Panc1 (cell line): Measurements from ENCODE around the gene GPRC5C. TPM values are rescaled to one million over a fixed set of nuclear protein-coding genes. Genes with fewer than 3 reads are reported as not detected.

Experiments
- ATAC-seq: fragments of 200-7000 bp; cut with Tn5 transposase; 2 replicates; pipeline ENCODE4 v1.9.1; 2020; ENCODE audit warnings: mild to moderate bottlenecking, moderate library complexity
- BruUV-seq: library from RNA; stranded (reverse); fragments of 400-500 nt; replicated peaks from 2 replicates; lab custom pipeline; 2021; lab: Mats Ljungman, UMichigan
- CTCF ChIA-PET: fragments of 300-600 bp; sonication (Branson Sonifier 250); formaldehyde crosslinking; loops from one replicate; lab custom pipeline; 2022; ENCODE audit warnings: antibody characterized with exemption; lab: Charles Lee
- POLR2A ChIA-PET: fragments of 300-600 bp; sonication (Branson Sonifier 250); formaldehyde crosslinking; loops from one replicate; lab custom pipeline; 2022; ENCODE audit warnings: antibody characterized with exemption; lab: Charles Lee
- DNase-seq: peaks from one replicate; pipeline ENCODE4 v3.0.0-alpha.2; 2010; ENCODE audit warnings: low read depth, low spot score
- H3K27ac ChIP-seq: 2 replicates; pipeline ENCODE4 v1.5.1; 2011; ENCODE audit warnings: mild to moderate bottlenecking, low read length, inconsistent platforms
- H3K27me3 ChIP-seq: fragments of 200-500 bp; sonication (Bioruptor generic); 2 replicates; pipeline ENCODE4 v1.6.0; 2014; ENCODE audit warnings: low read length, inconsistent platforms; ENCODE audit not compliant: control insufficient read depth, insufficient read depth
- H3K36me3 ChIP-seq: fragments of 200-500 bp; sonication (Bioruptor generic); 2 replicates; pipeline ENCODE4 v1.5.1; 2014; ENCODE audit warnings: inconsistent platforms, mild to moderate bottlenecking, low read length, moderate library complexity; ENCODE audit not compliant: control insufficient read depth, insufficient read depth
- H3K4me1 ChIP-seq: 2 replicates; pipeline ENCODE4 v1.5.1; 2011; ENCODE audit warnings: inconsistent platforms, mild to moderate bottlenecking, low read length, moderate library complexity; ENCODE audit not compliant: control insufficient read depth, insufficient read depth
- H3K4me3 ChIP-seq, 2 experiments: 2 replicates each; pipeline ENCODE4 v1.5.1; 2011 to 2012; ENCODE audit warnings: low read depth in 2 of 2, low read length in 2 of 2, mild to moderate bottlenecking in 2 of 2, inconsistent platforms in 1 of 2, moderate library complexity in 1 of 2
- H3K9me3 ChIP-seq: fragments of 200-500 bp; sonication (Bioruptor generic); 2 replicates; pipeline ENCODE4 v1.5.1; 2014; ENCODE audit warnings: low read depth, mild to moderate bottlenecking, inconsistent platforms, low read length, moderate library complexity; ENCODE audit not compliant: control insufficient read depth, insufficient read depth
- CTCF ChIP-seq: fragments of 450-650 bp; IDR thresholded peaks from 2 replicates; pipeline ENCODE4 v1.5.1; 2017; ENCODE audit warnings: mild to moderate bottlenecking
- POLR2AphosphoS5 ChIP-seq: IDR thresholded peaks from 2 replicates; pipeline ENCODE4 v1.6.1; 2012; ENCODE audit warnings: mild to moderate bottlenecking, low read depth, low read length, moderate library complexity
- REST ChIP-seq, 2 experiments: IDR thresholded peaks; 2 replicates each; pipeline ENCODE4 v1.6.1; 2011 to 2012; ENCODE audit warnings: low read depth in 2 of 2, control low read depth in 1 of 2, low read length in 1 of 2, mild to moderate bottlenecking in 1 of 2, moderate library complexity in 1 of 2; ENCODE audit not compliant: insufficient read depth in 1 of 2
- SIN3A ChIP-seq: IDR thresholded peaks from 2 replicates; pipeline ENCODE4 v1.6.1; 2012; ENCODE audit warnings: low read depth, mild to moderate bottlenecking, low read length, moderate library complexity, borderline replicate concordance; ENCODE audit not compliant: insufficient read depth
- TCF7L2 ChIP-seq: IDR thresholded peaks from 2 replicates; pipeline ENCODE4 v1.6.1; 2011; ENCODE audit warnings: mild to moderate bottlenecking, low read depth, low read length, inconsistent platforms
- in situ Hi-C: cut with HindIII; loops from 2 replicates; pipeline ENCODE4 v1.10.0; 2016; ENCODE audit warnings: low sequenced_read_pairs, low pct_unique_long_range_greater_than_20kb
- intact Hi-C: fragments of 100-400 bp; cut with micrococcal nuclease; formaldehyde crosslinking; loops from one replicate; pipeline ENCODE4 v1.10.0; 2022; ENCODE audit not compliant: unreplicated experiment
- total RNA-seq: library from RNA; stranded (reverse); gene quantifications from one replicate; pipeline ENCODE4 v1.2.1, GENCODE V29; 2021; ENCODE audit not compliant: unreplicated experiment

GPRC5C gene
- total RNA-seq, 1 experiment from 2014 or later: 57.1 TPM

GRCh38 chr17:74466111-74466827 lies 34.4 kb downstream of the GPRC5C start, which contains the start of gene CD300A:
Gene CD300A, plus strand, starts transcription at chr17:74466634. Its CDS starts 70 bp downstream, at chr17:74466704.
- intact Hi-C loops (no loop called here), in situ Hi-C loops (no loop called here)
- no TSS peak for BruUV-seq
- TF ChIP-seq TCF7L2 (no peak), CTCF (no peak), REST (IDR thresholded peaks at IDR 0.05; ENCODE audit: insufficient read depth in 1 of 2, low read depth in 2 of 2, low read length in 1 of 2) (no peak), SIN3A (no peak), POLR2AphosphoS5 (no peak)
- Histone ChIP-seq H3K27me3 (no peaks in the 10 kb centered on the region), H3K27ac (no peak within 1 kb of the TSS), H3K4me1 (no peaks in the 10 kb centered on the region), H3K9me3 (no peaks in the 10 kb centered on the region), H3K36me3 (no peaks in the 10 kb centered on the region), H3K4me3 (no peak within 1 kb of the TSS)
- ATAC-seq (peak; percentile 21; the same call in 1 of the 2 replicates), DNase-seq (no peak)
- CTCF ChIA-PET: no interaction called here
- POLR2A ChIA-PET: no interaction called here

- Histone ChIP-seq H3K9me3 (no peaks in the 10 kb centered on the region), H3K27ac (no peak overlapping the region), H3K4me3 (no peak overlapping the region), H3K27me3 (no peaks in the 10 kb centered on the region), H3K36me3 (no peaks in the 10 kb centered on the region), H3K4me1 (no peaks in the 10 kb centered on the region)
- DNase-seq (no peak), ATAC-seq (peak; percentile 35; the same call in 1 of the 2 replicates)
- in situ Hi-C loops (no loop called here), intact Hi-C loops (no loop called here)
- no peak for TF ChIP-seq SIN3A
- TF ChIP-seq REST (IDR thresholded peaks at IDR 0.05; ENCODE audit: insufficient read depth in 1 of 2, low read depth in 2 of 2, low read length in 1 of 2): no peak
- no peak for TF ChIP-seq POLR2AphosphoS5
- no peak for TF ChIP-seq TCF7L2
- TF ChIP-seq CTCF: no peak
- POLR2A ChIA-PET: no interaction called here
- CTCF ChIA-PET: no interaction called here
- BruUV-seq: no TSS peak
These were observed 34.9 kb downstream of the GPRC5C start for GRCh38 chr17:74466828-74467184.
